Smooth muscle cell (in vitro differentiated cells): ENCODE results near the gene PIGP. TPM values are rescaled to one million over a fixed set of nuclear protein-coding genes. Genes with fewer than 3 reads are reported as not detected.
"Not testable (repeated sequence)": the region's sequence is repeated elsewhere in the genome, so short reads cannot be mapped to it uniquely, and the experiment has no call there.

Experiments
- DNase-seq: peaks from one replicate; lab custom pipeline; 2025; ENCODE audit not compliant: unreplicated experiment; lab: John Stamatoyannopoulos, UW
- H2AFZ ChIP-seq: fragments of 200-600 bp; sonication (generic); 2 replicates; pipeline ENCODE4 v1.6.0; 2016; ENCODE audit warnings: antibody characterized with exemption, low read depth, mild to moderate bottlenecking
- H3F3A ChIP-seq: fragments of 200-600 bp; sonication (generic); 2 replicates; pipeline ENCODE4 v1.6.0; 2017; ENCODE audit warnings: antibody characterized with exemption, low read depth
- H3K27ac ChIP-seq: fragments of 200-600 bp; sonication (generic); 2 replicates; pipeline ENCODE4 v1.5.1; 2016; ENCODE audit warnings: low read depth, mild to moderate bottlenecking
- H3K27me3 ChIP-seq: fragments of 200-600 bp; sonication (generic); 2 replicates; pipeline ENCODE4 v1.6.1; 2016; ENCODE audit warnings: low read depth, mild to moderate bottlenecking
- H3K36me3 ChIP-seq: fragments of 200-600 bp; sonication (generic); 2 replicates; pipeline ENCODE4 v1.5.1; 2016; ENCODE audit warnings: low read depth
- H3K4me1 ChIP-seq: fragments of 200-600 bp; sonication (generic); 2 replicates; pipeline ENCODE4 v1.5.1; 2016; ENCODE audit warnings: low read depth
- H3K4me2 ChIP-seq: fragments of 200-600 bp; sonication (generic); 2 replicates; pipeline ENCODE4 v1.6.0; 2016; ENCODE audit warnings: mild to moderate bottlenecking
- H3K4me3 ChIP-seq: fragments of 200-600 bp; sonication (generic); 2 replicates; pipeline ENCODE4 v1.5.1; 2016; ENCODE audit warnings: mild to moderate bottlenecking
- H3K79me2 ChIP-seq: fragments of 200-600 bp; sonication (generic); 2 replicates; pipeline ENCODE4 v1.6.0; 2016; ENCODE audit warnings: low read depth, mild to moderate bottlenecking
- H3K9ac ChIP-seq: fragments of 200-600 bp; sonication (generic); 2 replicates; pipeline ENCODE4 v1.6.0; 2016; ENCODE audit warnings: low read depth
- H3K9me3 ChIP-seq: fragments of 200-600 bp; sonication (generic); replicated peaks from 2 replicates; pipeline ENCODE4 v1.5.1; 2016; ENCODE audit warnings: low read depth
- H4K20me1 ChIP-seq: fragments of 200-600 bp; sonication (generic); 2 replicates; pipeline ENCODE4 v1.6.0; 2016; ENCODE audit warnings: low read depth
- WGBS: methylation state at CpG from one replicate; pipeline ENCODE4 v1.1.7; 2016; ENCODE audit warnings: low lambda C conversion rate; 5-methylcytosine and 5-hydroxymethylcytosine counted together
- polyA plus RNA-seq: library from polyadenylated mRNA; unstranded; fragments of >200 nt; fragmentation: Nextera tagmentation; extraction: Ambion mirVana; gene quantifications from 2 replicates; pipeline ENCODE4 v1.2.1, GENCODE V29; 2016
- total RNA-seq: library from RNA; depleted of rRNA; stranded (reverse); fragments of >200 nt; gene quantifications from 2 replicates; pipeline ENCODE4 v1.2.3, GENCODE V29; 2014
- TF ChIP-seq, protein P1 (sequence below): fragments of 200-600 bp; sonication (generic); IDR thresholded peaks from 2 replicates; pipeline ENCODE4 v1.5.1; 2017; ENCODE audit warnings: borderline replicate concordance, mild to moderate bottlenecking, antibody characterized with exemption; ENCODE audit not compliant: insufficient read depth, poor library complexity, severe bottlenecking

Gene PIGP
- total and polyA plus RNA-seq, 2 experiments from 2014 or later: 15.4 to 17.6 TPM

DNA sequence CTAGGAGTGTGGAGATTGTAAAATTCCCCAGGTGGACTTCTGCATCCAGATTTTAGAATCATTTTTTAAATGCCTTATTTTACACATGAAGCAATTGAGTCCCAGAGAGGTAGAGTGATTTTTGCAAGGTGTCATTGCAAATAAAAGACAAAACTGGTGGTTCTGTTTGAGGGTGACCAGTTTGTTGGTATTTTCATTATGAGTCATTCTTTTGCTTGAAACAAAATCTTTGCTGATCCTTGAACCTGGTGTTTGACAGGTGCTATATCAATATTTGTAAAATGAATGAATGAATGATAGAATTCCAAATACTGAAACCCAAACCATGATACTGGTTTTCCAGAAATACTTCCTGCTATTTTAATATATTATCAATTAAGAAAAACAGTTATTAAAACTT is 44.3 kb upstream of the PIGP start:
- no peak overlapping the region for H3K4me2 ChIP-seq
- H3K36me3 ChIP-seq: no peaks in the 10 kb centered on the region
- H2AFZ ChIP-seq: no peak overlapping the region
- H3K79me2 ChIP-seq: peaks cover 28% of the 10 kb centered on the region
- H3K27me3 ChIP-seq: no peaks in the 10 kb centered on the region
- H3K4me1 ChIP-seq: peaks cover 6% of the 10 kb centered on the region
- peaks cover 71% of the 10 kb centered on the region for H4K20me1 ChIP-seq
- no peak overlapping the region for H3K4me3 ChIP-seq
- no peaks in the 10 kb centered on the region for H3F3A ChIP-seq
- DNase-seq: no peak
- H3K9ac ChIP-seq: no peak overlapping the region
- H3K27ac ChIP-seq: no peak overlapping the region
- TF ChIP-seq, protein P1, sequence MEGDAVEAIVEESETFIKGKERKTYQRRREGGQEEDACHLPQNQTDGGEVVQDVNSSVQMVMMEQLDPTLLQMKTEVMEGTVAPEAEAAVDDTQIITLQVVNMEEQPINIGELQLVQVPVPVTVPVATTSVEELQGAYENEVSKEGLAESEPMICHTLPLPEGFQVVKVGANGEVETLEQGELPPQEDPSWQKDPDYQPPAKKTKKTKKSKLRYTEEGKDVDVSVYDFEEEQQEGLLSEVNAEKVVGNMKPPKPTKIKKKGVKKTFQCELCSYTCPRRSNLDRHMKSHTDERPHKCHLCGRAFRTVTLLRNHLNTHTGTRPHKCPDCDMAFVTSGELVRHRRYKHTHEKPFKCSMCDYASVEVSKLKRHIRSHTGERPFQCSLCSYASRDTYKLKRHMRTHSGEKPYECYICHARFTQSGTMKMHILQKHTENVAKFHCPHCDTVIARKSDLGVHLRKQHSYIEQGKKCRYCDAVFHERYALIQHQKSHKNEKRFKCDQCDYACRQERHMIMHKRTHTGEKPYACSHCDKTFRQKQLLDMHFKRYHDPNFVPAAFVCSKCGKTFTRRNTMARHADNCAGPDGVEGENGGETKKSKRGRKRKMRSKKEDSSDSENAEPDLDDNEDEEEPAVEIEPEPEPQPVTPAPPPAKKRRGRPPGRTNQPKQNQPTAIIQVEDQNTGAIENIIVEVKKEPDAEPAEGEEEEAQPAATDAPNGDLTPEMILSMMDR: no peak
- H3K9me3 ChIP-seq: no peaks in the 10 kb centered on the region

GRCh38 chr21:37116459-37116858 is 43.6 kb upstream of the PIGP start:
- not testable (repeated sequence) for H3F3A ChIP-seq, H3K4me3 ChIP-seq, DNase-seq, H3K4me1 ChIP-seq, H3K36me3 ChIP-seq, H3K27me3 ChIP-seq, H2AFZ ChIP-seq, H3K4me2 ChIP-seq, H3K9ac ChIP-seq, H3K9me3 ChIP-seq
- peaks cover 28% of the 10 kb centered on the region for H3K79me2 ChIP-seq
- WGBS: 76% methylated on average over 2 of the region's 2 CpGs
- H4K20me1 ChIP-seq: peaks cover 64% of the 10 kb centered on the region
- peak overlapping the region; percentile 14 for H3K27ac ChIP-seq

GRCh38 chr21:37114301-37114700 is 41.4 kb upstream of the PIGP start:
- not testable (repeated sequence) for H3K4me1 ChIP-seq, H3F3A ChIP-seq, H3K27ac ChIP-seq, H3K36me3 ChIP-seq, H3K9me3 ChIP-seq, H2AFZ ChIP-seq, DNase-seq, H3K4me3 ChIP-seq, H3K9ac ChIP-seq, H3K4me2 ChIP-seq, H3K27me3 ChIP-seq
- Histone ChIP-seq H3K79me2 (peaks cover 20% of the 10 kb centered on the region), H4K20me1 (peaks cover 42% of the 10 kb centered on the region)
- 94% methylated on average over 3 of the region's 3 CpGs for WGBS

DNA sequence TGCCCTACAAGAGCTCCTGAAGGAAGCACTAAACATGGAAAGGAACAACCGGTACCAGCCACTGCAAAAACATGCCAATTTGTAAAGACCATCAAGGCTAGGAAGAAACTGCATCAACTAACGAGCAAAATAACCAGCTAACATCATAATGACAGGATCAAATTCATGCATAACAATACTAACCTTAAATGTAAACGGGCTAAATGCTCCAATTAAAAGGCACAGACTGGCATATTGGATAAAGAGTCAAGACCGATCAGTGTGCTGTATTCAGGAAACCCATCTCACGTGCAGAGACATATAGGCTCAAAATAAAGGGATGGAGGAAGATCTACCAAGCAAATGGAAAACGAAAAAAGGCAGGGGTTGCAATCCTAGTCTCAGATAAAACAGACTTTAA is 38.2 kb upstream of the PIGP start:
- not testable (repeated sequence) for DNase-seq

GRCh38 chr21:37106998-37107397 is 34.1 kb upstream of the PIGP start:
- Histone ChIP-seq H3K36me3 (peaks cover 6% of the 10 kb centered on the region), H2AFZ (no peak overlapping the region), H3K27me3 (no peaks in the 10 kb centered on the region), H3K4me3 (no peak overlapping the region), H3K4me2 (no peak overlapping the region), H3K4me1 (no peaks in the 10 kb centered on the region), H3K9ac (no peak overlapping the region), H3F3A (no peaks in the 10 kb centered on the region), H3K9me3 (no peaks in the 10 kb centered on the region), H4K20me1 (peaks cover 38% of the 10 kb centered on the region), H3K79me2 (peaks cover 48% of the 10 kb centered on the region), H3K27ac (no peak overlapping the region)
- no peak for DNase-seq
- 97% methylated on average over 2 of the region's 2 CpGs for WGBS
- TF ChIP-seq, protein P1: no peak

More for the DNA sequence above, 38.2 kb upstream of the PIGP start:
- not testable (repeated sequence) for H2AFZ ChIP-seq, H3K27me3 ChIP-seq, H3K4me3 ChIP-seq, H3K9ac ChIP-seq, H3K27ac ChIP-seq, H3K4me2 ChIP-seq, H3K9me3 ChIP-seq, H3F3A ChIP-seq, H3K4me1 ChIP-seq, H4K20me1 ChIP-seq, H3K36me3 ChIP-seq
- H3K79me2 ChIP-seq: peaks cover 16% of the 10 kb centered on the region
- WGBS: 91% methylated on average over 6 of the region's 6 CpGs

- Histone ChIP-seq H3K79me2 (peaks cover 65% of the 10 kb centered on the region), H4K20me1 (peaks cover 74% of the 10 kb centered on the region), H3K36me3 (peaks cover 12% of the 10 kb centered on the region), H3K27ac (peak overlapping the region; percentile 16)
- not testable (repeated sequence) for H3K27me3 ChIP-seq, H2AFZ ChIP-seq, H3K9me3 ChIP-seq, H3F3A ChIP-seq, H3K4me2 ChIP-seq, H3K4me1 ChIP-seq, DNase-seq, H3K9ac ChIP-seq, H3K4me3 ChIP-seq
- 90% methylated on average over 3 of the region's 3 CpGs for WGBS
Observed at GRCh38 chr21:37102746-37103145, 29.9 kb upstream of the PIGP start.
